ENCODE data around the gene TBL1XR1. TPM values are rescaled to one million over a fixed set of nuclear protein-coding genes. Genes with fewer than 3 reads are reported as not detected.

TBL1XR1 gene
- total RNA-seq, 1 donor from 2014 or later: 372 TPM

DNA sequence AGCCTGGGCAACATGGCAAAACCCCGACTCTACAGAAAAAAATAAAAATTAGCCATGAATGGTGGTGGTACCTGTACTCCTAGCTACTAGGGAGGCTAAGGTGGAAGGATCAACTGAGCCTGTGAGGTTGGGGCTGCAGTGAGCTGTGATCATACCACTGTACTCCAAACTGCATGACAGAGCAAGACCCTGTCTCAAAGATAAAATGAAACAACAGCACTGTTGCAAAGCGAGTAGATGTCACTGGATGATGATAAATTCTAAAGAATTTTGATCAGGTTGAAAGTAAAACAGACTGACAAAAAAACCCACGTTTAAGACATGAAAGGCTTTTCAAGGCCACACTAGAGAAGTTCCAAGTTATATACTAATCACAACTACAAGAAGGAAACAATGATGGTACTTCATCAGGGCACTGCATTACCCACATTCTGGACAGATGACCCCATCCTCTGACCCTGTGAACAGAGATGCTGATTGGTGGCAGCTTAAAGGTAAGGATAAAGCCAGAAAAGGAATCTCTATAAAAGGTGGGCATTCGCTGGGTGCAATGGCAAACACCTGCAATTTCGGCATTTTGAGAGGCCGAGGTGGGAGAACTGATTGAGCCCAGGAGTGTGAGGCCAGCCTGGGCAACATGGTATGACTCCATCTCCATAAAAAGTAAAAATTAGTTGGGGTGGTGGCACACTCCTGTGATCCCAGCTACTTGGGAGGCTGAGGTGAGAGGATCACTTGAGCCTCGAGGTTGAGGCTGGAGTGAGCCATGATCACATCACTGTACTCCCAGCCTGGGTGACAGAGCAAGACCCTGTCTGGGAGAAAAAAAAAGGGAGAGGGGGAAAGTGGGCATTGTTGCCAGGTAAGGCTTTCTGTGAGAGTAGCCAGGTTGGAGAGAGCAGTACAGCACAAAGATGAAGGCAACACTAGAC is 59.2 kb downstream of the TBL1XR1 start:
- Mint-ChIP-seq H3K4me3 (no peak overlapping the region), H3K9me3 (no peaks in the 10 kb centered on the region), H3K27ac (no peak overlapping the region), H3K27me3 (no peaks in the 10 kb centered on the region), H3K36me3 (ENCODE audit: low read depth) (peaks cover 26% of the 10 kb centered on the region), H3K4me1 (peaks cover 82% of the 10 kb centered on the region)
- POLR2A ChIA-PET: no interaction called here
- no peak for DNase-seq
- no peak for ATAC-seq (ENCODE audit: low read depth)
- no peak for TF ChIP-seq CTCF (IDR thresholded peaks at IDR 0.05)
- intact Hi-C loops (cut with micrococcal nuclease): loop anchor here (2.0 kb wide), 1 partner anchor 13 kb away; no protein-coding TSS in a partner anchor
- CTCF ChIA-PET: no interaction called here

DNA sequence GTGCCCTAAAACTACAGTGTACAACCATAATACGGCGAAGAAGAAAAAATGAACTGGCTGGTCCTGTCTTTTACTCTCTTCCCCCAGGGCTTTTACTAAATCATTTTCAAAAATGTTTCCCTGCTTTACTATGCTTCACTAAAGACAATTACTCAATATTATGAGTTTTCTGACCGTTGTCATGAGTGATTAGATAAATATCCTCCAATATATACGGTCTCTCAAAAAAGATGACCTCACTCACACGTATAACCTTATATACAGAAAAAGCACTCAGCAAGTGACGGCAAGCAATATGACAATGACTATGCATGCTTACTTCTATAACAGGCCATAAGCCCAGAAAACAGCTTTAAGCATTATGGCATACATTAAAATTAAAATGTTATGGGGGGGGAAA is 60.5 kb downstream of the TBL1XR1 start:
- no peaks in the 10 kb centered on the region for H3K27me3 Mint-ChIP-seq
- DNase-seq: no peak
- no peak overlapping the region for H3K27ac Mint-ChIP-seq
- peaks cover 36% of the 10 kb centered on the region for H3K36me3 Mint-ChIP-seq (ENCODE audit: low read depth)
- H3K4me1 Mint-ChIP-seq: peaks cover 82% of the 10 kb centered on the region
- intact Hi-C loops (cut with micrococcal nuclease): loop anchor here (2.0 kb wide), 1 partner anchor 14 kb away; no protein-coding TSS in a partner anchor
- ChIA-PET POLR2A (no interaction called here), CTCF (no interaction called here)
- no peak for TF ChIP-seq CTCF (IDR thresholded peaks at IDR 0.05)
- no peaks in the 10 kb centered on the region for H3K9me3 Mint-ChIP-seq
- no peak for ATAC-seq (ENCODE audit: low read depth)
- no peak overlapping the region for H3K4me3 Mint-ChIP-seq

- ChIA-PET CTCF (no interaction called here), POLR2A (no interaction called here)
- H3K9me3 Mint-ChIP-seq: no peaks in the 10 kb centered on the region
- no peak overlapping the region for H3K4me3 Mint-ChIP-seq
- H3K27me3 Mint-ChIP-seq: no peaks in the 10 kb centered on the region
- no peak for TF ChIP-seq CTCF (IDR thresholded peaks at IDR 0.05)
- no peak overlapping the region for H3K27ac Mint-ChIP-seq
- intact Hi-C loops (cut with micrococcal nuclease): loop anchor here (2.0 kb wide), 1 partner anchor 15 kb away; no protein-coding TSS in a partner anchor
- ATAC-seq (ENCODE audit: low read depth): no peak
- DNase-seq: no peak
- peaks cover 82% of the 10 kb centered on the region for H3K4me1 Mint-ChIP-seq
- peaks cover 43% of the 10 kb centered on the region for H3K36me3 Mint-ChIP-seq (ENCODE audit: low read depth)
Observed at GRCh38 chr3:177135841-177136492, 61.3 kb downstream of the TBL1XR1 start.

GRCh38 chr3:177134816-177135210 is 62.5 kb downstream of the TBL1XR1 start:
- no peaks in the 10 kb centered on the region for H3K9me3 Mint-ChIP-seq
- H3K4me1 Mint-ChIP-seq: peaks cover 78% of the 10 kb centered on the region
- H3K36me3 Mint-ChIP-seq (ENCODE audit: low read depth): peaks cover 49% of the 10 kb centered on the region
- H3K27ac Mint-ChIP-seq: no peak overlapping the region
- no peak for TF ChIP-seq CTCF (IDR thresholded peaks at IDR 0.05)
- intact Hi-C loops (cut with micrococcal nuclease): no loop called here
- CTCF ChIA-PET: no interaction called here
- ATAC-seq (ENCODE audit: low read depth) (no peak), DNase-seq (no peak)
- H3K4me3 Mint-ChIP-seq: no peak overlapping the region
- no peaks in the 10 kb centered on the region for H3K27me3 Mint-ChIP-seq
- POLR2A ChIA-PET: interaction anchor here (0.5 to 0.9 kb wide), 2 partner anchors 10 to 225 kb away, joined by 3 to 7 read pairs; no protein-coding TSS in a partner anchor
